NCI-H1930 (cell line): ENCODE results near the gene OR5B3.
"Not testable (repeated sequence)": the region's sequence is repeated elsewhere in the genome, so short reads cannot be mapped to it uniquely, and the experiment has no call there.

Experiments
- DNase-seq, 2 experiments: peaks; one replicate each; lab custom pipeline; 2025; lab: John Stamatoyannopoulos, UW

OR5B3 gene

DNA sequence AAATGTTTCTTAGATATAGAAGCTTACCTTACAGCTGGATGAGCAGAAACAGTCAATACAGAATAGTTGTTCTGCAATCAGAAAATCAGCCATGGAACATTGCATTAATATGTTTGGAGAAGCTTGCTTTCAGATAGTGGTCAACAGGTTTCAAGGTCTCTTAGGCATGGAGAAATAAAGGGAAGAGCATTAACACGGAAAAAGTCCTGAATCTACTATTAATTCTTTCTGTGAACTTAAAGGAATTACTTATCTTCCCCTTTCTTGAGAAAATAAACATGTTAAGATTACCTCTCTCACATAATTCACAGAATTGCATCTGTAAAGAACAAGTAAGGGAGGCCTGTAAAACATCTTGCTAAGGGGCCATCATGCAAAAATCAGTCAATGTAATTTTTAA lies at the start of gene OR5B3:
OR5B3 (minus strand) TSS at position 101 of the 400 bp plus-strand sequence. CDS start 3,465 bp downstream, outside the sequence.
- no peak for DNase-seq

DNA sequence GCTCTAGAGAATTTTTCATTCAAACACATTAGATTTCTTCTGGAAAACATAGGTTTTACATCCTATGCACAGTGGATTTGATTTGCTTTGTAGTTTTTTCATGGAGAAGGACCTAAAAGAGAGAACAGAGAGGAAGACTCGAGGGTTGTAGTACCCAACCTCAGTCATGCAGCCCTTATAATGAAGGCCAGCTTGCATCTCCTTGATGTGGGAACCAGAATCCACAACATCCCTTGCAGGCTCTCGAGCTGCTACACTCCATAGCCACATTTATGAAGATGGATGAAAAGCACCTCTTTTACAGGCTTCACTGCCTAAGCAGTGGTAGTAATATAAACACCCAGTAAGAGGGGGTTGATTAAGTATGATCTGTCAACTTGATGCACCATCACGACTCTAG lies 44.9 kb upstream of the OR5B3 start:
- DNase-seq = no peak

DNA sequence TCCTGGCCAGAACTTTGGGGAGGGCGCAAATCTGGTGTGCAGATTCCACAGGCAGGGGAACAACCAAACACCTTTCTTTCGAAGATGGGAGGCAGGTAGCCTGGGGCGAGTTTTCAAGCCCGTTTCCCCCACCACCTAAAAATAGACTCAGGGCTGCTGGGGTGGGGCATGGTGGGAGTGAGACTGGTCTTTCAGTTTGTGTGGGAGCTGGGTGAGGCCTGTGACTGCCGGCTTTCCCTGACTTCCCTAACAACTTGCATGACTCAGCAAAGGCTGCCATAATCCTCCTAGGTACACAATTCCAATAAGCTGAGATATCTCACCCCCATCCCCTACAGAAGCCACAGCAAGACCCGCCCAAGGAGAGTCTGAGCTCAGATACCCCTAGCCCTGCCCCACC lies 39.6 kb upstream of the OR5B3 start:
- DNase-seq = no peak

DNA sequence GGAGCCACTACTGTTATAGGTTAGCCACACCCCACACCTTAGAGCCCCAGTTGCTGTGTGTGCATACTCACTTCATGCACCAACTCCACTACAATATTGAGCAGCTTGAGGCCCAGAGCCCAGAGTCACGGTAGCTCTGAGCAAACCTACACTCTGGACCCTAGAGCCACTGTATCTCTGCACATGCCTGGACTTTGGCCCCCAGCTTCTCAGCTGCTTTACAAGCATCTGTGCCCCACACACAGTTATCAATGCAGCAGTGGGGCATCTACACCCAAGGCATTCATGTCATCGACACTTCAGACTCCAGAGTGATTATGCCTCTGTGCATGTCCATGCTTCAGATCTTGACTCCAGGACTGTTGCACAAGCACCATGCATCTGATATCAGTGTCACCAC lies 37.6 kb upstream of the OR5B3 start:
- no peak for DNase-seq

DNA sequence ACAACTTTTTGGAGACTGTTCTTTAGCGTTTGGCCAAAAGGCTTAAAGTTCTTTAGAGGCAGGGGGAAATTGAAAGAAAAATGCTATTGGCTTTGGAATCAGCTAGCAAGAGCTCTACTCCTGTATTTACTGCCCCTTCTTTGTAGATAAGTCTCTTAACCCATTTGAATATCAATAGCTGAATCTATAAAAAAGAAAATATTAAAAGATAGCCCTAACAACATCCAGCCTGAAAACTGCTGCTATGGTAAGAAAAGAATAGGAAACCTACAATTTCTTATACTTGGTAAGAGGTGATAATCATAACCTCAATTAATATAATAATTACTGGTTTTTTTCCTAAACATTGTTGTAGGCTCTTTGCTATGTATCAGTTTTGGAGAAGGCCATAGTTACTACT lies 35.5 kb upstream of the OR5B3 start, which contains the start of gene OR5B12:
OR5B12 (minus strand) TSS at position 101 of the 400 bp plus-strand sequence. CDS start 2,085 bp downstream, outside the sequence.
- no peak for DNase-seq

DNA sequence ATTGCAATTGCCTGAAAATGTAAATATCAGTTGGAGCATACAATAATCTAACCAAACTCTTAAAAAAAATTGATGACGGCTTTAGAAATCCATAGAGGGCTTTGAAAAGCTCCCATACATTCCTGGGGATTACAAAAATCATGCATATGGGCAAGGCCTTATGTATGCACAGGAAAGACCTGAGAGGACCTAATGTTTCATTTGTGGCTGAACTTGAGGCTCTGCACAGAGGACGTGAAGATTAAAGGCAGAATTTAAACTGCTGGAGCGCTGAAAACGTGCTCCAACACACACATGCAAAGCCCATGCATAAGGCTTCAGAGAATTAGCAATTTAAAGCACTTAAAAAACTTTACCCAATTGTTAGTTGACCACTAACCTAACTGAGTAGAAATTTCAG lies 31.8 kb upstream of the OR5B3 start:
- no peak for DNase-seq

DNA sequence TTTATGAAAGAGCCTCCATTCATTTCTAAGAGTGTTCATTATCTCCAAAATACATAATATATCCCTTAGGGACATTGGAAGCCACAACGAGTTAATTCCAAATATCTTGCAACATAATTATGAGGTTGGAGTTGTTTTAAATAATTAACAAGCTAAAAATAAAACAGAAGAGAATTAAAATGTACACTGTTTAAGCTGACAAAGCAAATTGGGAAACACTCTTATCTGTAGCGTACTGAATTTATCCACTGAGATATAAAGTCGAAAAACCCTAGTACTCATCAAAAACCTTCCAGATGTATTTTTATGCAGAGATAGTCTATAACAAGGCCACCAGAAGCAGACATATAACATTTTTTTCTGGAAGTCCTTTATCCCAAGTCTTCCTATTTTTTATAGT lies 27.5 kb upstream of the OR5B3 start:
- DNase-seq = no peak

DNA sequence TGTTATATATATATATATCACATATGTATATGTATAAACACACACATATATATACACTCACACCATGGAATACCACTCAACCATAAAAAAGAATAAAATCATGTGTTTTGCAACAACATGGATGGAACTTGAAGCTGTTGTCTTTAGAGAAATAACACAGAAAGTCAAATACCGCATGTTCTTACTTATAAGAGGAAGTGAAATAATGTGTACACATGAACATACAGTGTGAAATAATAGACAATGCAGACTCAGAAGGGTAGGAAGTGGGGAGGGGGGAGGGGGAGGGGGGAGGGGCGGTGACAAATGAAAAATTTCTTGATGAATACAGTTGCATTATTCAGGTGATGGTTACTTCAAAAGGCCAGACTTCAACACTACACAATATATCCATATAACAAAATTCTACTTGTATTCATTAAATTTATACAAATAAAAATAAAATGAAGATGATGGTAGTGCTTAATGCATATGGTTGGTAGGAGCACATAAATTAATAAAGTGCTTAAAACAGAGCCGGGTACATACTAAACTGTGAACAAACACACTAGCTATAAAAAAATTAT lies 27.0 kb upstream of the OR5B3 start:
- no peak for DNase-seq

DNA sequence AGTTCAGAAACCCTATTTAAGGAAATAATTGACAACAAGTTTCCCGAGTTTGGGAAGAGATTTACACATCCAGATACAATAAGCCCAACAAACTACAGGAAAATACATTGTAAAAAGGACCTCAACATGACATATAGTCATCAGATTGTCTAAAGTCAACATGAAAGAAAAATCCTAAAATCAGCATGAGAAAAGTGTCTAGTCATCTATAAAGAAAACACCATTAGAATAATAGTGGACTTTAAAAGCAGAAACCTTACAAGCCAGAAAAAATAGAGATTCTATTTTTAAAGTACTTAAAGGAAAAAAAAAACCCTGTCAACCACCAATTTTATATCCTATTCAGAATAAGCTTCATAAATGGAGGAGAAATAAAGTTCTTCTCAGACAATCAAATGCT lies 22.6 kb upstream of the OR5B3 start:
- DNase-seq = no peak

DNA sequence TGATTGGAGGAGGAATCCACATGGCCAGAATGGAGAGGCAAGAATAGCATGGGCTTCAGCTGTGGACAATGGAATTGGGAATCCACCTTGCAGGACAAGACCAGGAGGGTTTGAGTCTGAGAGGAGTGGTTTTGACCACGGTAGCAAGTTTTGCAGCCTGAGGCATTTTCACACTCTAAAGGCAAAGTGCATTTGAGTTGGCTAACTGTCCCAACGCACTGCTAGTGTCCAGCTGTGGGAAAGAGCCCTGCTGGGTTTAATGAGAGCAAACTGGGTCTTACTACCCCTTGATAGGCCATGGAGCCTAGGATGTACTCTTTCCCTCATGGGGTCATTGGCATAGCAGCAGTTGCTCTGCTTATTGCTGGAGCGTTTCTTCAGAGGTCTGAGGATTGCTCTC lies 21.3 kb upstream of the OR5B3 start, which contains the start of gene OR5B2:
OR5B2 (minus strand) TSS at position 101 of the 400 bp plus-strand sequence. CDS start 4,860 bp downstream, outside the sequence.
- DNase-seq = no peak

DNA sequence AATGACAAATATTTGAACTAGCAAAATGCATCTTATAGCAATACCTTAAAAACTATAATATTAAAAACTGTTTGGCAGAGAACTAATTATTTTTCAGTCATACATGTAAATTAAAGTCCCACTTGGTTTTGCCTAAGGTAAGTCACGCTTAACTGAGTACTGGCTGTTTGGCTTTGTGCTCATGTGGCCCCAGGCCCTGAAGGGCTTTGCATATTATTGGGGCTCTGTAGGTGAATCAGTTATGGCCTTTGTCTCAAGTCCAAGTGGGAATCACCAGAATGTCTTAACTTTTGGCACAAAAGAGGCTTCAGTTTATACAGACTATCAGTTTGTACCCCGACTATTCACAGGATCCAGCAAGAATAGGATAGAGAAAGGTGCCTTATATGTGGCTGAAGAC lies 7.1 kb downstream of the OR5B3 start:
- not testable (repeated sequence) for DNase-seq

DNA sequence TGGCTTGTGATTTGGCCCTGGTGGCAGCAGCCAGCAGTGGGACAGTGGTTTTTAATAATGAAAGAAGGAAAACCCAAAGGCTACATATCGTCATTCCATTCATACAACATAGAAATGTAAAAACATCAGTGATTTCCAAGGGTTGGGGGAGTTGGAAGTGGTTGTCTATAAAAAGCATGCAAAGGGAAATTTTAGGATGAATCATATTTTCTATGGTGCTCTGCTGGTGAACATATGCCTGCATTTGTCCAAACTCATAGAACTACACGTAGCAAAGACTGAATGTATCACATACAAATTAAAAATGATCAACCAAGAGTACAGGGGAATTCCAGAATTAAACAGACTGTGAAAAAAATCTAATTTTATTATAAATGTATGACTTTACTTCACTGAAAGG lies 11.1 kb downstream of the OR5B3 start:
- DNase-seq = no peak

DNA sequence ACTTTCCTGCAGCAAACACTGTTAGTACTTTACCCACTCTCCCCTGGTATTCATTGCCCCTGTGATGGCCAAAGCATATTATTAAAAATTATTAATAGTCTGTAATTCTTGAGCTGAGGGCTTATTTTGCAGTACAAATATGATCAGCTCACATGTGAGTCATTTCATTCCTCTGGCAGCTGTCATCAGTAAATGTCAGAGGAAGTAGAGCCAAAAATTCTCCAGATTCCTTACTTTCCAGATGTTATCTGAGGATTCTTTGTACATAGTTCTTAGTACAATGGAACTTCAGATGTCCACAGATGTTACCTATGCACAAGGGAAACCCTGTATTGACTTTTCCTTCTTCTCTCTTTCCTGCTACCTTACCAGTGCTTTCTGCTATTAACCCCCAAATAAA lies 12.5 kb downstream of the OR5B3 start:
- DNase-seq = no peak

DNA sequence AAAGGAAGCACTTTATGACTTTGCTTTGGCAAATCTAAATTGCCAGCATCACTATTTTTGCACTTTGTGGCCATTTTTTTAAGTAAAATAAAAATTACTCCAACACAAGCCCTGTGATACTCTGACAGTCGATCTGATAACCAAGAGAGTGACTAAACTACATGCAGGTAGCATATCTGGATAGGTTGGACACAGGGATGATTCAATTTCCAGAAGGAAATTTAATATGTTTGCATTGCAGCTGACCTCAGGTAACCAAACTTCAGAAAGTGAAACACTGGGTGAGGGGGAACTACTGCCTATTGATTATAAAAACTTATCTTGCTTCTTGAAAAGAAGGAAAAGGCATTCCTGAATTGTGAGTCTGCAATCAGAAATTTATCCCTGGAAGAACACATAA lies 13.9 kb downstream of the OR5B3 start:
- DNase-seq = no peak

DNA sequence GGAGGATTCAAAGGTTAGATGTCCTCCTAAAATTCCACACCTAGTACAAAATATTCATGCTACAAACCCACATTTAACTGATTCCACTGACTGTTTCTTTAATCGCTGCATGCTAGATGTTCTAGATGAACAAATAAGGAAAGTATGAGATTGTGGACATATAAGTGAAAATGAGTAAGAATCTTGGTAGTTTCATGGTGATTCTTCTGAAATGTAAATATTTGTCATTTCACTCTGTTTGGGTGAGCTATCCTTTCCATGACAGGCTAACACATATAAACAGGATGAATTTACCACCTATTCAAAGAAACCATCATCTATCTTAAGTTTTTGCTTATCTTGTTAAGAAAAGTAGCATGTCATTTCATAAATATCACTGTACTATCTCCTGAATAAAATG lies 14.8 kb downstream of the OR5B3 start:
- no peak for DNase-seq

DNA sequence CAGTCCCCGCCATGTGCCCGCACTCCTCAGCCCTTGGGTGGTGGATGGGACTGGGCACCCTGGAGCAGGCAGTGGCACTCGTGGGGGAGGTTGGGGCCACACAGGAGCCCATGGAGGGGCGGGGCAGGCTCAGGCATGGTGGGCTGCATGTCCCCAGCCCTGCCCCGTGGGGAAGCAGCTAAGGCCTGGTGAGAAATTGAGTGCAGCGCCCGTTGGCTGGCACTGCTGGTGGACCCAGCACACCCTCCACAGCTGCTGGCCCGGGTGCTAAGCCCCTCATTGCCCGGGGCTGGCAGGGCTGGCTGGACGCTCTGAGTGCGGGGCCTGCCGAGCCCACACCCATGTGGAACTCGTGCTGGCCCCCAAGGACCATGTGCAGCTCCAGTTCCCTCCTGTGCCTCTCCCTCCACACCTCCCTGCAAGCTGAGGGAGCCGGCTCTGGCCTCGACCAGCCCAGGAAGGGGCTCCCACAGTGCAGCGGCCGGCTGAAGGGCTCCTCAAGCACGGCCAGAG lies 16.1 kb downstream of the OR5B3 start:
- no peak for DNase-seq

DNA sequence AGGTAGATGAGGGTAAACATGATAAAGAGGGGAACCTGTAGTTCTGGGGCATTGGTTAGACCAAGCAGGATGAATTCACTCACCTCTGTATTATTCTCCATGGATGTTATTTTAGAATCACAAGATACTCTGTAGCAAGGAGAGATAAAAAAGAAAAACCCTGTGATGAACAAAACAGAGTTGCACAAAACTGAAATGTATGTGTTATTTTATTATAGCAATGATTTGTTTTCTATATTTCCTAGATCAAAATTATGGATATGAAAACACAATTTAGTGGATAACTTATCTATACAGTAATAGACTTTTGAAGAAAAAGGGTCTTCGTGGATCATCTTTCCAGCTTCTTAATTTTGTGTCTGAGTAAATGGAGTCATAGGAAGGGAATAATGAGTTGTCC lies 47.7 kb downstream of the OR5B3 start, which contains the start of gene OR5B17:
OR5B17 (minus strand) TSS at position 101 of the 400 bp plus-strand sequence; CDS start at position 101, 0 bp downstream.
- no peak for DNase-seq

DNA sequence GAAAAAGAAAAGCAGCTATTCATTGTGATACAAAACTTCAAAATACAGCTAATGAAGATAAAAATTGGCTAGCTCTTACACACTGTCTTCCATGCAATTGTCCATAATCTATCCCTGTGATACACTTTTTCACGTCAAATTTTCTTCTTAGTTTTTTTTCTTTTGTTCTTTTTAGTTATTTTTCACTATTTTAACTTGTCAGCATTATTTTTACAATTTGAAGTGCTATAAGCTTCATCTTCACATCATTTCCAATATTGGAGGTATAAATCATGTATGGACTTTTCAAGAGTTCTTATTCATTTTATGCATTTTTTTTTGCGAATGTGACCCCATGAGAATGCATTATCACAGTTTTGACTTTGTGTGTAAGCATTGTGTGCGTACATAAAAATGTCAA lies 51.9 kb downstream of the OR5B3 start:
- no peak for DNase-seq
